ENCODE measurements around the gene AIMP1. TPM values are rescaled to one million over a fixed set of nuclear protein-coding genes. Genes with fewer than 3 reads are reported as not detected.
A peak's percentile ranks its signal among the peaks of the same experiment; 100 is the strongest.

The AIMP1 gene
- total RNA-seq, 1 donor from 2014 or later: 46.8 TPM

DNA sequence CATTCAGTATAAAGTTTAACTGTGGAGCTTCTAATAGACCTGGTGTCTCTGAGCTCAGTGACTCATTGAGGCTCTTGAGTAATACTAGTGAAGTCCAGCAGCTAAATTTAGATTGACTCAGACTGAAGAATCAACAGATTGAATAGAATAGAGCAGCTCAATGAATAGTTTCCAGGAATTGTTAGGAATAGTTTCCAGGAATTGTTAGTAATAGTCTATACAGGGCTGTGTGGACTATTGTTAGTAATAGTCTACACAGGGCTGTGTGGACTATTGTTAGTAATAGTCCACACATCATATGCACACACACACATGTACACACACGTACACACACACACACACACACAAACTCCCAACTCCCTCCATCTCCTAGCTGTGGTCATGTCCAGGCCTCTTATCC lies 49.3 kb downstream of the AIMP1 start:
- H3K9me3 Mint-ChIP-seq (ENCODE audit: unreplicated experiment): no peaks in the 10 kb centered on the region
- H3K27me3 Mint-ChIP-seq (ENCODE audit: low read depth, unreplicated experiment): no peaks in the 10 kb centered on the region
- FAIRE-seq: peak; percentile 100
- Histone ChIP-seq H3K79me2 (ENCODE audit: insufficient read depth, low read length) (no peaks in the 10 kb centered on the region), H3K9me3 (ENCODE audit: insufficient read depth, low read depth, low read length) (peaks cover 3% of the 10 kb centered on the region), H3K4me1 (ENCODE audit: insufficient read depth, low read length) (peaks cover 11% of the 10 kb centered on the region), H3K27ac (ENCODE audit: low read depth, low read length) (peak overlapping the region; percentile 73), H3K27me3 (ENCODE audit: insufficient read depth, low read length) (no peaks in the 10 kb centered on the region), H4K20me1 (ENCODE audit: insufficient read depth, low read length) (no peaks in the 10 kb centered on the region), H3K9ac (ENCODE audit: low read length) (peak overlapping the region; percentile 60), H3K4me2 (ENCODE audit: low read length) (peak overlapping the region; percentile 78), H3K36me3 (ENCODE audit: insufficient read depth, low read length) (no peaks in the 10 kb centered on the region), H2AFZ (ENCODE audit: low read depth, low read length) (no peak overlapping the region), H3K4me3 (ENCODE audit: insufficient read depth, low read depth, low read length) (no peak overlapping the region)
- peak overlapping the region; percentile 83 for H3K27ac Mint-ChIP-seq (ENCODE audit: unreplicated experiment)
- peaks cover 23% of the 10 kb centered on the region for H3K4me1 Mint-ChIP-seq (ENCODE audit: low read depth, unreplicated experiment)
- H3K36me3 Mint-ChIP-seq (ENCODE audit: low read depth, unreplicated experiment): no peaks in the 10 kb centered on the region
- H3K4me3 Mint-ChIP-seq (ENCODE audit: unreplicated experiment): no peak overlapping the region
- DNase-seq (ENCODE audit: low read depth): peak; percentile 95
- no peak for TF ChIP-seq EZH2 (IDR thresholded peaks at IDR 0.05; ENCODE audit: insufficient read depth, low read length)
- TF ChIP-seq, protein P1, sequence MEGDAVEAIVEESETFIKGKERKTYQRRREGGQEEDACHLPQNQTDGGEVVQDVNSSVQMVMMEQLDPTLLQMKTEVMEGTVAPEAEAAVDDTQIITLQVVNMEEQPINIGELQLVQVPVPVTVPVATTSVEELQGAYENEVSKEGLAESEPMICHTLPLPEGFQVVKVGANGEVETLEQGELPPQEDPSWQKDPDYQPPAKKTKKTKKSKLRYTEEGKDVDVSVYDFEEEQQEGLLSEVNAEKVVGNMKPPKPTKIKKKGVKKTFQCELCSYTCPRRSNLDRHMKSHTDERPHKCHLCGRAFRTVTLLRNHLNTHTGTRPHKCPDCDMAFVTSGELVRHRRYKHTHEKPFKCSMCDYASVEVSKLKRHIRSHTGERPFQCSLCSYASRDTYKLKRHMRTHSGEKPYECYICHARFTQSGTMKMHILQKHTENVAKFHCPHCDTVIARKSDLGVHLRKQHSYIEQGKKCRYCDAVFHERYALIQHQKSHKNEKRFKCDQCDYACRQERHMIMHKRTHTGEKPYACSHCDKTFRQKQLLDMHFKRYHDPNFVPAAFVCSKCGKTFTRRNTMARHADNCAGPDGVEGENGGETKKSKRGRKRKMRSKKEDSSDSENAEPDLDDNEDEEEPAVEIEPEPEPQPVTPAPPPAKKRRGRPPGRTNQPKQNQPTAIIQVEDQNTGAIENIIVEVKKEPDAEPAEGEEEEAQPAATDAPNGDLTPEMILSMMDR (IDR thresholded peaks at IDR 0.05; ENCODE audit: insufficient read depth, low read depth, low read length): no peak

DNA sequence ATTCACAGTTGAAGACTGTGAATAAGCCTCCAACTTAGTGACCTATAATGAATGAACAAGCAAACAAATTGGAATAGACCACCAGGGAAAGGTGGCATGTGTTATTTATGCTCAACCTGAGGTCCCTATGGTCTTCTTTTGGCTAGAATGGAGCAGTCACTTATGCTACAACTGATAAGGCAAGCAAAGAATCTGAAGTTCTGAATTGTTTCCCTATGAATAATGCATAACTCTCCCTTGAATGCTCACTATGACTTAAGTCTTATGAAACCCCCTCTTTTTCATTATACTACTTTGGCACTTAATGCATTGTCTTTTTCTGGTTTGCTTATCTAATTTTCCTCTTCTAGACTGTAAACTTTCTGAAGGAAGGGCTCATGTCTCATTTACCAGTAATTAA lies 49.7 kb downstream of the AIMP1 start:
- no peaks in the 10 kb centered on the region for H3K36me3 ChIP-seq (ENCODE audit: insufficient read depth, low read length)
- peak; percentile 86 for DNase-seq (ENCODE audit: low read depth)
- H3K79me2 ChIP-seq (ENCODE audit: insufficient read depth, low read length): no peaks in the 10 kb centered on the region
- TF ChIP-seq EZH2 (IDR thresholded peaks at IDR 0.05; ENCODE audit: insufficient read depth, low read length): no peak
- TF ChIP-seq, protein P1 (IDR thresholded peaks at IDR 0.05; ENCODE audit: insufficient read depth, low read depth, low read length): no peak
- no peak overlapping the region for H3K4me3 ChIP-seq (ENCODE audit: insufficient read depth, low read depth, low read length)
- H3K27ac ChIP-seq (ENCODE audit: low read depth, low read length): peak overlapping the region; percentile 73
- peak overlapping the region; percentile 73 for H3K27ac Mint-ChIP-seq (ENCODE audit: unreplicated experiment)
- no peak overlapping the region for H2AFZ ChIP-seq (ENCODE audit: low read depth, low read length)
- peak overlapping the region; percentile 78 for H3K4me2 ChIP-seq (ENCODE audit: low read length)
- H3K4me3 Mint-ChIP-seq (ENCODE audit: unreplicated experiment): no peak overlapping the region
- no peak for FAIRE-seq
- H3K9me3 ChIP-seq (ENCODE audit: insufficient read depth, low read depth, low read length): peaks cover 3% of the 10 kb centered on the region
- H3K9me3 Mint-ChIP-seq (ENCODE audit: unreplicated experiment): no peaks in the 10 kb centered on the region
- peaks cover 11% of the 10 kb centered on the region for H3K4me1 ChIP-seq (ENCODE audit: insufficient read depth, low read length)
- H3K4me1 Mint-ChIP-seq (ENCODE audit: low read depth, unreplicated experiment): peaks cover 23% of the 10 kb centered on the region
- no peaks in the 10 kb centered on the region for H3K27me3 Mint-ChIP-seq (ENCODE audit: low read depth, unreplicated experiment)
- peak overlapping the region; percentile 60 for H3K9ac ChIP-seq (ENCODE audit: low read length)
- no peaks in the 10 kb centered on the region for H3K36me3 Mint-ChIP-seq (ENCODE audit: low read depth, unreplicated experiment)
- H4K20me1 ChIP-seq (ENCODE audit: insufficient read depth, low read length): no peaks in the 10 kb centered on the region
- no peaks in the 10 kb centered on the region for H3K27me3 ChIP-seq (ENCODE audit: insufficient read depth, low read length)

DNA sequence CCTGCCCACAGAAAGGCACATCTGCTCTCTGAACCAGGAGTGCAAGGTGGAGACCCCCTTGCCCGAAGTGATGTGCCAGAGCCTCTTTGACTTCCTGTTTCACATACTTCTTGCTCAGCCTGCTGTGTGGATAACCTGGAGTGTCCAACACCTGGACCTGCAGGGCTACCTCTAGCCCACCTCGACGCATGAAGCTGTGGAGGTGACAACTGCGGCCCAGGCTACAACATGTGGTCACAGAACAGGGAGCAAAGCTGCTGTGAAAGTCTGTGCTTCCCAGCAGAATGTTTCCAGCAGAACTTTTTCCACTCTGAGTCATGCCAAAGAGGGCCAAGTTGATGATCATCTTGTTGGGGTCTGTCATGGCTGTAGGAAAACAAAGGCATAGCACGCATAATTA lies 50.7 kb downstream of the AIMP1 start:
- Mint-ChIP-seq H3K27me3 (ENCODE audit: low read depth, unreplicated experiment) (no peaks in the 10 kb centered on the region), H3K9me3 (ENCODE audit: unreplicated experiment) (no peaks in the 10 kb centered on the region), H3K4me1 (ENCODE audit: low read depth, unreplicated experiment) (peaks cover 23% of the 10 kb centered on the region), H3K4me3 (ENCODE audit: unreplicated experiment) (no peak overlapping the region), H3K27ac (ENCODE audit: unreplicated experiment) (no peak overlapping the region), H3K36me3 (ENCODE audit: low read depth, unreplicated experiment) (no peaks in the 10 kb centered on the region)
- H3K36me3 ChIP-seq (ENCODE audit: insufficient read depth, low read length): no peaks in the 10 kb centered on the region
- peaks cover 11% of the 10 kb centered on the region for H3K4me1 ChIP-seq (ENCODE audit: insufficient read depth, low read length)
- H3K27me3 ChIP-seq (ENCODE audit: insufficient read depth, low read length): no peaks in the 10 kb centered on the region
- DNase-seq (ENCODE audit: low read depth) (peak; percentile 5), FAIRE-seq (no peak)
- H3K27ac ChIP-seq (ENCODE audit: low read depth, low read length): no peak overlapping the region
- no peaks in the 10 kb centered on the region for H4K20me1 ChIP-seq (ENCODE audit: insufficient read depth, low read length)
- no peak overlapping the region for H3K4me2 ChIP-seq (ENCODE audit: low read length)
- H3K79me2 ChIP-seq (ENCODE audit: insufficient read depth, low read length): no peaks in the 10 kb centered on the region
- no peak overlapping the region for H3K4me3 ChIP-seq (ENCODE audit: insufficient read depth, low read depth, low read length)
- no peak overlapping the region for H3K9ac ChIP-seq (ENCODE audit: low read length)
- H2AFZ ChIP-seq (ENCODE audit: low read depth, low read length): no peak overlapping the region
- TF ChIP-seq, protein P1 (IDR thresholded peaks at IDR 0.05; ENCODE audit: insufficient read depth, low read depth, low read length): no peak
- TF ChIP-seq EZH2 (IDR thresholded peaks at IDR 0.05; ENCODE audit: insufficient read depth, low read length): no peak
- peaks cover 3% of the 10 kb centered on the region for H3K9me3 ChIP-seq (ENCODE audit: insufficient read depth, low read depth, low read length)

All from astrocyte (in vitro differentiated cells and primary cell).